Posterior vena cava (tissue), 2 donors: ENCODE results near the gene EYS. TPM values are rescaled to one million over a fixed set of nuclear protein-coding genes. Genes with fewer than 3 reads are reported as not detected.
"Not testable (repeated sequence)": the region's sequence is repeated elsewhere in the genome, so short reads cannot be mapped to it uniquely, and the experiment has no call there.

Experiments
- DNase-seq: peaks from one replicate; pipeline ENCODE4 v3.0.0-alpha.2; 2020; ENCODE audit warnings: low spot score
- intact Hi-C, 2 donors: fragments of 100-400 bp; cut with DNase I; formaldehyde crosslinking; loops; one replicate each; pipeline versions ENCODE4 v1.14.1 to v1.14.2; 2022 to 2023
- total RNA-seq, 2 donors: library from RNA; stranded (reverse); fragmentation: NEBNext Ultra II Directional; extraction: Animal tissue kit (Norgen Biotek cat#: 25700); gene quantifications; one replicate each; pipeline ENCODE4 v1.2.1, GENCODE V29; 2021
- donor health status: DM: yes; HTN: yes; CAD: no.
- donor health status: DM: yes; HTN: yes; CAD: no.

EYS gene
- total RNA-seq, 2 donors from 2014 or later = not detected

DNA sequence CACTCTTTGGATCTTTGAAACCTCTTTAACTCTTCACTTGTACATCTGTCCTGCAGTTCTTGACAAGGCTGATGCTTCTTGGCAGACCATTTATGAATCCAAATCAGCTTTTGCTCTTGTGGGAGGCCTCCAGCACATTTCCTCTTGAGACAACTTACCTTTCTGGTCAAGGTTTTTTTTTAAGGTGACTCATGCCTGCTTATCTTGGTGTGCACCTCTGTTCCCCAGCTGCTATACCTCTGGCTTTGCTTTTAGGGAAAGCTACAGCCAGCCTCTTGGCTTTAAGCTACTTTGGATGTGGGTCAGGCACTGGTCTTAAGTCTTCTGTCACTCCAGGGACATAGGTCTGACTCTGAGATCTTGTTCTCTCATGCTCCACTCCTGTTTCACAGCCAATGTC, 1965.0 kb downstream of the EYS start:
- intact Hi-C loops = no loop called here
- DNase-seq = no peak

DNA sequence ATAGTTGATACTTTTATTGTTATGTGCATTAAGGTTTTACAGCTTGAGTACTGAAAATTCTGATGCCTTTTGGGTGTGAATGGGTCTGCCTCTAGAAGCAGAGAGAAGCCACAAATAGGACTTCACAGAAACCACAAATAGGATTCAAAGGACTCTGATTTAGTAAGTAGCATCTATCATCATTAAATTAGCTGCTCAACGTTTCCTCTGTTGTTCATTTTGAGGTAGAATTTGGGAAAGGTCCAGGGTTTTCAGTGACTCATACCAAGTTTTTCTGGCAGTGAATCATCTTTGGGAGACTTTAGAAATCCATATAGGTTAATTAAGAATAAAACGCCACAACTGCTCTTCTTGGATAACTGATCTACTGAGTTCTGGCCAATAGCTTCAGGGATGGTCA, 1966.3 kb downstream of the EYS start:
- no peak for DNase-seq
- intact Hi-C loops = no loop called here

DNA sequence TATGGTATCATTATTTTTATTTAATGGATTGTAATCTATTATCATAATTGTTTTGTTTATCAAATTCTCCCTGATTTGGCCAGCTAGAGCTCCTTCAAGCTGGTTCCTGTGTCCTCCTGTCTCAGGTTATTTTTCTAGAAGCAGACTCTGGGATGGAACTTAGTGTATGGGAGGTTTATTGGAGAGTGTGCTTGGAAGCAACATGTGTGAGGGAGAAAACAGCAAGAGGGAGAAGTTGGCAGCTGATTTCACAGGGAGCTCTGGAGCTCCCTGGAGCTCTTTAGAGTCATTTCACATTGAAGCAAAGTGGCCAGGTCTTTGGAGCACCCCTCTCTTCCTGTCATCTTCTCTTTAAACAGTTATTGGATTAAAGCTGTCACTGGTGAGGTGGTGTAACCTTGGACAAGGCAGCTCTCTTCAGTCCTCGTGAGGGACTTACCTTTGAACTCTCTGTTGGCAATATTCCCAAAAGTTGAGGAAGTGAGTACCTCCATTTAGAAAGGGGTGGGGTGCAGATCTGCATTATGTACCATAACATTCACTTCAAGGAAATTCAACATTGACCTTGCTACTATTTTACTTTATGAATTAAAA, 1967.8 kb downstream of the EYS start:
- intact Hi-C loops = no loop called here

DNA sequence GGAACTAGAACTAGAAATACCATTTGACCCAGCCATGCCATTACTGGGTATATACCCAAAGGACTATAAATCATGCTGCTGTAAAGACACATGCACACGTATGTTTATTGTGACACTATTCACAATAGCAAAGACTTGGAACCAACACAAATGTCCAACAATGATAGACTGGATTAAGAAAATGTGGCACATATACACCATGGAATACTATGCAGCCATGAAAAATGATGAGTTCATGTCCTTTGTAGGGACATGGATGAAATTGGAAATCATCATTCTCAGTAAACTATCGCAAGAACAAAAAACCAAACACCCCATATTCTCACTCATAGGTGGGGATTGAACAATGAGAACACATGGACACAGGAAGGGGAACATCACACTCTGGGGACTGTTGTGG, 1968.8 kb downstream of the EYS start:
- DNase-seq, intact Hi-C loops: not testable (repeated sequence)

More for the DNA sequence above, 1967.8 kb downstream of the EYS start:
- no peak for DNase-seq

DNA sequence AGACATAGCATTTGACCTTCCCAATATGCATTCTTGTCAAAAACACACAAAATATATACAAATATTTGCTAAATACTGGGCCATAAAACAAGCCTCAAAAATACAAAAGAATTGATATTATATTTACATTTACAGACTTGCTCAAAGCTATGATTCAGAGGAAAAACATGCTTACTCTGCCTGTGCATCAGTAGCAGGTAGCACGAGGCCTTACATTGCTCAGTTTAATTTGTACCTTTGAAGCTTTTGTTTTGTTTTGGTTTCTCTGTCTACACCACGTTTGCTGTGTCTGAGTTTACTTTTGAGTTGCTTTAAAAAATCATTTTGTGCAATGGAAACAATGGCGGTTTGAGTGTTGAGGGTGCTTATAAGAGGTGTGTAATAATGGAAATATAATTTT, 1972.1 kb downstream of the EYS start:
- DNase-seq = no peak
- intact Hi-C loops = no loop called here

DNA sequence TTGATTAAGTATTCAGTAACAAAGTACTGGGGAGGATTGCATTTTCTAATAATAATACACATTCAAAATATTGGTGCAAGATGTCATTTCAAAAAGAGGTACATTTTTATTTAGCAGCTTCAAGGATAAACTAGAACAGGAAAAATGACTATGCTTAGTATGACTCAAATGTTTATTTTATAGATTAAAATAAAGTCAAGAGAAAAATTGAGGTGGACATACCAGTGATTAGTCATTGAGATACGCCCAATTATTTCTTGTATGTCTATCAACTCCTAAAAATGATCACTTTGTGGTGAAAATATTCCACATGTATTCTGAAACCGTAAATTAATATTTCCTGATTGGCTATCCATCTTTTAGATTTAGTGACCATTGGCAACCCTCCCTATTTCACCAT, 1974.7 kb downstream of the EYS start:
- intact Hi-C loops = no loop called here

DNA sequence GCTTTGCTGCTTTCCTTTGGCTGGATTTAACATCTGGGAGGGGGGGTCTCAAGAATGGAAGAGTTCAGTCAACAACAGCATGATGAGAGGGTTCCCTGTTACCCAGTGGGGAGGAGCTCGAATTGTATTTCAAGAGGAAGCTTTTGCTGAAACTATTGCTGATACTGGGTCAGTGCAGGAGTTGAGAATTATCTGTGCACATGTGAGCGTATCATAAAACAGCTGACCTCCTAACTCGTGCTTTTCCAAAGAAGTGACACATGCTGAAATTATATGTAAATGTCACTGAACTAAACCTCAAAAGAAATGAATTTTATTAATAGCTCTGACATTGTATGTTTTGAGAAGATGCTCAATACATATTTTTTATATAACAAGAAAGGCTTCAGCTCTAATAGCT, 1975.1 kb downstream of the EYS start:
- intact Hi-C loops = no loop called here

More for the DNA sequence above, 1974.7 kb downstream of the EYS start:
- DNase-seq = no peak

DNA sequence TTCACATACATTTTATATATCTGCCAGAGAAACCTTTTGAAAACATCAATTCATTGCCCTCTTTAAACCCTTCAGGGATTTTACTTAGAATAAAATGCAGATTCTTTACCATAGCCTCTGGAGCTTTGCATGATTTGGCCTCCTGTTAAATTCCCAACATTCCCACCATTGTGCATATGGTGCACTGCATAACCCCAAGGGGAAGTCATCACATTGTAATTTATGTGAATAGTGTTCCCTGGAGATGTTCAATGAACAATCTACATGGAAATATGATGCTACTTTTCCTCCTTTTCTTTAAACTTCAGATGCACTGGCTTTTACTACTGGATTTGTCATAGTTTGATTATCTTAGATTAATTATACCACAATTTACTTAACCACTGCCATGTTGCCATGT, 1976.7 kb downstream of the EYS start:
- DNase-seq = no peak
- intact Hi-C loops = no loop called here

More for the DNA sequence above, 1975.1 kb downstream of the EYS start:
- no peak for DNase-seq

DNA sequence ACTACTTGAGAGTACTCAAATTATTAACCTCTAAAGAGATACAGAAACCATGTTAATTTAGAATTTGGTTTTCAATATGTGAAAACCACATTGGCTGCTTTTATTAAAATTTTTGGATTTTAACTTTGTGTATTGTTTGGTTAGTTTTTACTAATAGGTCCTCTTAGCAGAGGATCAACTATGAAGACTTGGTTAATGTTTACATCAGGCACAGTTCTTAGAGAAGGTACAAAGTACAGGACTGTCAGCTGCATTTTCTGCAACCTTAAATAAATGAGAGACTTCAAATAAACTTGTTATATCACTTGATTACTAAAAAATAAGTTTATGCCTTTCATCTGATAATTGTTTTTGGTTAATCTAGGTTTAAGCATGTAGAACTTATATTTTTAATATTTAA, 1982.3 kb downstream of the EYS start:
- DNase-seq = no peak
- intact Hi-C loops = no loop called here

DNA sequence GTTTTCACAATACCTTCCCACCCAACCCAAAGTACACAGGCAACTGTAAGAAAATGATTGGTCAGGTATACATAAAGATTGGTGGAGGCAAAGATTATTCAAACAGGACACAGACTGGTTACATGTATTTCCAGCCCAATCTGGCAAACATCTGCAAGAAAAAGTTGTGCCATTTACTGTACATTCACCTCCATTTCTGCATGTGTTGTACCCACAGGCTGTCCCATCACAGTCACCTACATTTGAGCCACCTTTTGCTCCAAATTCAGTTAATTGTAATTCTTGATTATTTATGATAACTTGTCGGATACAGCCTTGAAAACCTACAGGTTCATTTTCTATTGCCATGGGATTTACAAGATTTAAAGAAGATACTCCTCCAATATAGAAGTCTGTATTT, 1985.8 kb downstream of the EYS start:
- intact Hi-C loops = no loop called here
- DNase-seq = no peak

DNA sequence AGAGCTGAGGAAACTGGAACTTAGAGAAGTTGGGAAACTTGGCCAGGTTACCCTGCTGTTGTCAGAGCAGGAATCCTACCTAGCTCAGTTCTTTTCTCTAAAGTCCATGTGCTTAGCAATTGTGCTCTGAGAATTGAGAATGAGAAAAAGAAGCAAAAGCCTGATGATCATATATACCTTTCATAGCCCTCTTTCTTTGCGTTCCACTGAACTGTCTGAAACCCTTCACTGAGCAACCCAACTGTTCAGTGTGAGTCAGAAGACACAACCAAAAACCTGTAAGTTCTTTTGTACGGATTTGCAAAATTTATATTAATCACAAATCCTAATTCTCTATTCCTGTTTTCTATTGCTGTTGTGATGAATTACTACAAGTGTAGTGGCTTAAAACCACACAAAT, 1990.9 kb downstream of the EYS start:
- intact Hi-C loops = no loop called here
- no peak for DNase-seq

DNA sequence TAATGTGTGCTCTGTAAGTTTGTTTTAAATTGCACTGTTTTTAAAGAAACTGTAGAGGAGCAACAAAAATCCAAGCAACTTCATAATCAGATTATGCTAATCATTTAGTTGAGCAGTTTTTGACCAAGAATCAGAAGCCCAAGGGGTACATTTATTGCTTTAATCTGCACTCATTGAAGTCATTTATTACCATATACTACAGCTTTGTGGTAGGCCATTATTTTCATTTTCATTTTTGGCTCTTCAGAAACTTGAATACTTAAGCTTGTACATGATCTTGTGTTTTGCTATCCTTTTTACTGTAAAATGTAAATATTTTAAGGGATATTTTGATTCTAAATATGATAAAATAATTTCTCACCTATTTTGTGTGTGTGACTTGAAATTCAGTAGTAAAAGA, 1992.9 kb downstream of the EYS start:
- intact Hi-C loops = no loop called here
- DNase-seq = no peak

DNA sequence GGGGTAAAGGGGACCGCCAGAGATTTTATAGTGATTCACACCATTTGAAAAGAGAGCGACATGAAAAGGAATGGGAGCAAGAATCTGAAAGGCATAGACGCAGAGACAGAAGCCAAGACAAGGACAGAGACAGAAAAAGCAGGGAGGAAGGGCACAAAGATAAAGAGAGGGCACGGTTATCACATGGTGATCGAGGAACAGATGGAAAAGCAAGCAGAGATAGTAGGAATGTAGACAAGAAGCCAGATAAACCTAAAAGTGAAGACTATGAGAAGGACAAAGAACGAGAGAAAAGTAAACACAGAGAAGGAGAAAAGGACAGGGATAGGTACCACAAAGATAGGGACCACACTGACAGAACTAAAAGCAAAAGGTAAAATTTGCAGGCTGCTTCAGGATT, 1993.7 kb downstream of the EYS start:
- intact Hi-C loops = no loop called here
- DNase-seq = no peak

DNA sequence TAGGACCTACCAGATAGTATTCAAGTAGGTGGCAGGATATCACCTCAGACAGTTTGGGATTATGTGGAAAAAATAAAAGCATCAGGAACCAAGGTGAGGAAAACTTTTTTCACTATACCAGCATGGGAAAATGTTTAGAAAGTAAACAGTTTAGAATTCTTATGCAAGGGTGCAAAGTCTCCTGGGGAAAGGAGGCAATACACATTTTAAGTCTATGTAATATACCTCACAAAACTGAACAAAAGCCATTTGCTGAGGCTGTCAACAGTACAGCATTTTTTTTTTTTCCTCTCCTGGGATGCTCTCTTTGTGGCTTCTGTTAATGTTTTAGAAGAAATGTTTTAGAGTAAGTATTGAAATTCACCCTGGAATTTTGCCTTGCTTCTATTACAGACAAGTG, 1997.9 kb downstream of the EYS start:
- no peak for DNase-seq
- intact Hi-C loops = no loop called here

DNA sequence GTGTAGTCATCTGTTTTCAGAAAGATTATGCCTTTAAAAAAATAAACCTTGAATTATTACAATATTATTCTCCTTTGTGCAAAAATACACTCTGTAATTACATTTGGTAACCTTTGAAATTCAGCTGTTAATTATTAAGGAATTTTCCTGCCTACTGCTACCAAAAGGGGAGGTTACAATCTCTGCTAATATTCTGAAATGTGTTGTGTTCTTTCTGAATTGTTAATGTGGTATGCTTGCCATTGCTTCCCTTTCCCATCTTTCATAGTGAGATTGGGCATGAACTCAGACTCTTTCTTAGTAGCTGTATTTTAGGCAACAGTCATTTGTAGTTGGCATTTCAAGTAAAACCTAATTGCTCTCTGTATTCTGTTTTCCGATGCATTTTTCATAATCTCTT, 1998.4 kb downstream of the EYS start:
- DNase-seq = no peak
- intact Hi-C loops = no loop called here

DNA sequence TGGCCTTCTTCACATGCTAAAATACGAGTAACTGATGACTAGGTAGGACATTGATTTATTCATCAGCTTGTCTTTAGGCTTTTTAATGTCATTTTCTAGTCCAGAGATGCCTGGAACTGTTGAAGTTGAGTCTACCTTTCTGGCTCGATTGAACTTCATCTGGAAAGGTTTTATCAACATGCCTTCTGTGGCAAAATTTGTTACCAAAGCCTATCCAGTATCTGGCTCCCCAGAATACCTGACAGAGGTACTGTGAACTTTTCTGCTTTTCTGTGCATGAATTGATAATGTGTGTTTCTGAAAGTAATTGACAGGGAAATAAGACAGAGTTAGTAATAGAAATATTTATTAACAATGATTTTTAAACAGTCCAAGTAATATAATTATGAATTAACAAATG, 2000.4 kb downstream of the EYS start:
- intact Hi-C loops = no loop called here
- DNase-seq = no peak

DNA sequence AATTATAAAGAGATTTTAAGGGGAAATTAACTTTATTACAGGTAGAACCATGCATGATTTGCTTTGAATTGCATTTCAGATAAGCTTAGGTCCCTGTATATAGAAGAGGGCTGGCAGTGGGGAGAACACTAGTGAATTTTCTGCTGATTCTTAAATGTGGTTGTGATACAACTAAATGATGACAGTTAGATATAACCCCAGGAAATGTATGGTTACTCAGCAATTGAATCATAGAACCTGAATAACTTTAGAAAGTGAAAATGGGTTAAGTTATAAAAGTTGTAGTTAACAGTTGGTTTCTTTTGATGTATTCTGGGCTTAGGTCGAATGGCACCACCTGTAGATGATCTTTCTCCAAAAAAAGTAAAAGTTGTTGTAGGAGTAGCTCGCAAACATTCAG, 2001.3 kb downstream of the EYS start:
- DNase-seq = no peak
- intact Hi-C loops = no loop called here

DNA sequence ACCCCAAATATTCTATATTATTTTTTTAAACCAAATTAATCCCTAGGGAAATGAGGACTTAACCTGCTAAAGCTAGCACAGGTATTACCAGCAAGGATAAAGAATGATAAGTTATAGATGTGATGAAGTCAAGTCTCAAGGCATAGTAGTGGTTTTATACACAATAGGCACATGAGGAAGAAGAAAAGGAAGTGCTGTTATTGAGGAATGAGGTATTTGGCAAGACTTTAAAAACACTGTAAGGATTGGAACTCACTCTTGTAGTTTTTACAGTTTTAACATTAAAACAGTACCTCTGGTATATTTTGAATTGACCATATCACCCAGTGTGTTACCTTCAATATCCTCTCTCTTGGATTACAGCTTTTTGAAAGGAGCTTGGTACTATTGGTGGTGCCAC, 2016.8 kb downstream of the EYS start:
- intact Hi-C loops = no loop called here
- DNase-seq = no peak

DNA sequence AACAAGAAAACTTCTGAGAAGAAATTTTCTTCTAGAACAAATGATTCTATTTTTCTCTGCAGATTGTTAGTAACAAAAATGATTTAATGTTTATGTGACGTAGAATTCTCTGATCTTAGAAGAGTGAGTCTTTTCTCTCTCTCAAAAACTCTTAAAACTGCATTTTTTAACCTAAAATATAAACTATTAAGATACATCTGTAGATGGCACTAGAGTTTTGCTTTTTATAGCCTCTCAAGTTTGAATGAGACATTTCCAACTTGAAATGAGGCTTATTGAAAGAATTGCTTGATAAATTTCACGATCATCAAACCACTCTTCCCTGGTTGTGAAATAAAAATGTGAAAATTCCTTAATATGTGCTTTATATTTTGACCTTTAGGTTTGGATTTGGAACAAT, 2017.6 kb downstream of the EYS start:
- intact Hi-C loops = no loop called here
- no peak for DNase-seq

DNA sequence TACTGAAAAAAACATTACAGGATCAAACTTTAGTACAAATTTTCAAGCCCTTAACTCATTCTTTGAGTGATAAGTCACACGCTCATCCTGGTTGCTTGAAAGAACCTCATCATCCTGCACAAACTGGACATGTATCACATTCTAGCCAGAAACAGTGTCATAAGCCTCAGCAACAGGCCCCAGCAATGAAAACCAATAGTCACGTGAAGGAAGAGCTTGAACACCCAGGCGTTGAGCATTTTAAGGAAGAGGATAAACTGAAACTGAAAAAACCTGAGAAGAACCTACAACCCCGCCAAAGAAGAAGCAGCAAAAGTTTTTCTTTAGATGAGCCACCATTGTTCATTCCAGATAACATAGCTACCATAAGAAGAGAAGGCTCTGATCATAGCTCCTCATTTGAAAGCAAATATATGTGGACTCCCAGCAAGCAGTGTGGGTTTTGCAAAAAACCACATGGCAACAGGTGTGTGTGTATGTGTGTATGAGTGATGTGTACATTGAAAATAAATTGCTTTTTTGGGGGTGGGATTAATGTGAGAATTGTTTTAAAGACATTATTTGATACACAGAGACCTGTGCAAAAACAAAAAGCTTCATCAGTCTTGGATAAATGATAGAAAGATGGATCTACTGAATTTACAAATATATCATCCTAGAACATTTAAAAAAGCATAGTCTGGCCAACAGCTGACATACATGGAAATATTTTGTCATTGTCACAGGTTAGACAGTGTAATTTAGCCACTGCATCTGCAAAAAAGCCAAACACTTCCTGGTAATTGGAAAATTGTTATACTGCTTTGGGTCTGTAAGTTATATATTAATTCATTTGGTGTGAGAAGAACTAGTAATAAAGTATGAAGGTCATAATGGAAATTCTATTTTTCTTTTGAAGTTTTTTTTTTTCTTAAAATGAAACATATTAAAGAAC, 2021.3 kb downstream of the EYS start:
- intact Hi-C loops = no loop called here
- no peak for DNase-seq

DNA sequence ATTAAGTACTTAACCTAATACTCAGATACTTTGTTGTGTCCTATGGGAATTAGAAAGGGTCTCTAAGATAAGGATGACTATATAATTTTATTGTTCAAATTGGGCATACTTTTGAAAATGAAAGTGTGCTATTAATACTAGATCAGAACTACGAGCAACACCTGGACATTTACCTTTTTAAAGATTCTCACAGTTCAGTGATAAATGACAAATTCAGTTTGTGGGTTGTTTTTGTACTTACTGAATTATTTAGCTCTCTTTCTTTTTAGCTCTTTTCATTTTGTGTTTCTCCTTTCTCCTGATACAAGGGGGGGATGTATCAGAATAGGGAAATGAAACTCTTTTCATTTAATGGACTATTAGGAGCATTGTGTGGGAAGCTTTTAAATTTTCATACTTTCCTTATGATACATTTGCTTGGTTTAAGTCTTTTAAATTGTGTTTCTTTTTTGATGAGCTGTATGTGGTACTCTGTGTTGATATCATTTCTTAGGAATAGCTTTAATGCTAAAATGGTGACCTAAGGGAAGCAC, 2023.9 kb downstream of the EYS start:
- intact Hi-C loops = no loop called here
- no peak for DNase-seq
